Heart left ventricle (tissue), 16 donors: ENCODE measurements around the gene GNAT2. TPM values are rescaled to one million over a fixed set of nuclear protein-coding genes. Genes with fewer than 3 reads are reported as not detected.

ENCODE experiments used
- ATAC-seq, 4 donors: fragments of 200-7000 bp; cut with Tn5 transposase; one replicate each; pipeline ENCODE4 v1.9.1; 2020 to 2022; ENCODE audit warnings: moderate library complexity in 4 of 4, mild to moderate bottlenecking in 3 of 4, moderate number of reproducible peaks in 1 of 4
- DNase-seq, 5 donors: peaks; one replicate each; pipeline ENCODE4 v3.0.0-alpha.2; 2020
- H3K27ac ChIP-seq, 12 donors: fragments of 200-600 bp; sonication (generic) in 4 of 12; one replicate each; pipeline versions ENCODE4 v1.5.0 to v1.8.0; 2016 to 2022; ENCODE audit warnings: mild to moderate bottlenecking in 2 of 12
- H3K27me3 ChIP-seq, 9 donors: fragments of 200-600 bp; sonication (generic) in 2 of 9; one replicate each; pipeline versions ENCODE4 v1.5.1 to v1.8.0; 2016 to 2022; ENCODE audit warnings: mild to moderate bottlenecking in 3 of 9
- H3K36me3 ChIP-seq, 9 donors: fragments of 200-600 bp; sonication (generic) in 2 of 9; one replicate each; pipeline versions ENCODE4 v1.5.0 to v1.8.0; 2018 to 2022; ENCODE audit warnings: mild to moderate bottlenecking in 2 of 9
- H3K4me1 ChIP-seq, 12 donors: fragments of 200-600 bp; sonication (generic) in 4 of 12; one replicate each; pipeline versions ENCODE4 v1.5.0 to v1.8.0; 2016 to 2022; ENCODE audit warnings: mild to moderate bottlenecking in 3 of 12
- H3K4me3 ChIP-seq, 12 donors: fragments of 200-600 bp; sonication (generic) in 4 of 12; one replicate each; pipeline versions ENCODE4 v1.5.0 to v1.8.0; 2017 to 2022; ENCODE audit warnings: mild to moderate bottlenecking in 9 of 12, moderate library complexity in 4 of 12
- H3K9me3 ChIP-seq, 12 donors: fragments of 200-600 bp; sonication (generic) in 4 of 12; one replicate each; pipeline versions ENCODE4 v1.5.0 to v1.8.0; 2016 to 2022; ENCODE audit warnings: mild to moderate bottlenecking in 1 of 12
- POLR2A ChIP-seq, 2 donors: fragments of 450-650 bp; IDR thresholded peaks; one replicate each; pipeline ENCODE4 v1.6.1; 2017; ENCODE audit warnings: antibody characterized with exemption in 2 of 2, mild to moderate bottlenecking in 2 of 2, moderate library complexity in 2 of 2
- whole genome bisulfite sequencing, 4 donors: extraction: QIAGEN DNeasy Blood & Tissue Kit in 2 of 4; methylation state at CpG; one replicate each; pipeline versions ENCODE4 v1.1.5 to v1.1.7; 2013 to 2018; 5-methylcytosine and 5-hydroxymethylcytosine counted together
- intact Hi-C, 10 donors: fragments of 100-400 bp; cut with DNase I; formaldehyde crosslinking; loops; one replicate each; pipeline versions ENCODE4 v1.11.1 to v1.14.2; 2022
- polyA plus RNA-seq, 2 donors: library from polyadenylated mRNA; stranded (reverse); fragments of 200-250 nt; gene quantifications; one replicate each; pipeline ENCODE4 v1.2.3, GENCODE V29; 2013
- total RNA-seq, 9 donors: library from RNA; depleted of rRNA in 2 of 9; stranded (reverse); fragments of >200 nt in 2 of 9; fragmentation: NEBNext Ultra II Directional in 3 of 9; extraction: Animal tissue kit (Norgen Biotek cat#: 25700) in 3 of 9; gene quantifications; one replicate each; pipeline versions ENCODE4 v1.1.0 to v1.2.4, GENCODE V29; 2016 to 2023
- TF ChIP-seq, protein P1 (sequence below), 12 donors: fragments of 200-600 bp; sonication (generic) in 4 of 12; IDR thresholded peaks; one replicate each; pipeline versions ENCODE4 v1.5.0 to v1.8.0; 2018 to 2022; ENCODE audit warnings: antibody characterized with exemption in 12 of 12, mild to moderate bottlenecking in 5 of 12
- donor health status: ischemic (EF 13 %, LVEDD 7.1; RV severe dilation, severe dysfunction).
- donor health status: healthy with polysubstance abuse.
- donor health status: DM: no; HTN: yes; CAD: no.
- donor health status: DM: no; HTN: no; CAD: no.
- donor health status: ischemic (EF 25% LVEDD 6.9; RV normal size, moderate dysfunction).
- donor health status: ischemic (EF 25% LVEDD 5.7; RV mildly dilated, moderate dysfunction).
- donor health status: healthy.
- donor health status: DM: yes; HTN: yes; CAD: no.
- donor health status: ischemic (EF 35%, LVEDD 5.7; RV mildly dilated, moderate dysfunction).
- donor health status: nonischemic (EF 11% LVEDD 7.7; RV severe dilation, severe dysfunction).
- donor health status: DM: yes; HTN: yes; CAD: no.
- donor health status: PGD.
- donor health status: ischemic (EF 29% LVEDD 5.4; RV normal size, mild dysfunction).
- donor health status: nonischemic (EF 23%, LVEDD 6.1; RV moderate dilation, normal function).

The GNAT2 gene
- total and polyA plus RNA-seq, 11 donors, result not detected

DNA sequence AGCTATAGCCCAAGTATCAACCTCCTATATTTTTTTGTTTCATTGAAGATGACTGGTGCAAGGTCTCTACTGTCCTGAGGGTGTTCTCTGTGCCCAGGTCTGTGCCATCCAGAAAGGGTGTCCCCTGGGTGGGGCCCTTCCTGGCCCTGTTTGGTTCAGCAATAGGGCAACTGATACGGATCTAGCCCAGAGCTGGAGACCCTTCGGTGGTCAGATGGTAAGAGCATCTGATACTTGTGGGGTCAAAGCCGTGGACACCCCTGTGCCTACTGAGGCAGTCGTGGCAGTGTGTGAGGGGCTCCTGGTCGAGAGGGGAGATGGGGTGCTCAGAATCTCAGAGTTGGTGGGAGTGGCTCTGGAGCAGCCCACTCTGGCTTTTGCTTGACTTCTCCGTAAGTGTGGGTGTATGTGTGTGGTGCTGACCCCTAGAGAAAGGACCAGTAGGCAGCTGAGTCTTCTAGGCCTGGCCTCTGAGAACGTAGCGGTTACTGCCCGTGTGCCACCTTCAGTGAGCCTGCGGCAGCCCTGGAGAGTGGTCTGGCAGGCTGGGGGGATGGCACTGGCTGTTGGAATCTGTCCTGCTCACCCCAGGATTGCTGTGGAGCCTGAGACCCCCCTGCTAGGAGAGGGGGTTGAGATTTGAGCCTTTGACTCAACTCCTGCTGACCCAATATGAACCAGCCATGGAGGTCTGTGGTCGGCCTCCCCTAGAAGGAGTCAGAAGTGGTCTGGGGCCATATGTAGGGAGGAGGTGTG lies 2.9 kb upstream of the GNAT2 start:
- peak overlapping the region in 2 of 12 donors; percentile 74 to 86 for H3K4me3 ChIP-seq
- H3K36me3 ChIP-seq, result peaks cover 0 to 16% (median 10%) of the 10 kb centered on the region in 9 donors
- no peaks in the 10 kb centered on the region for H3K27me3 ChIP-seq
- H3K27ac ChIP-seq, result peak overlapping the region in 1 of 12 donors; percentile 13
- peaks cover 0 to 69% (median 34%) of the 10 kb centered on the region in 12 donors for H3K4me1 ChIP-seq
- ATAC-seq (no peak), DNase-seq (no peak)
- TF ChIP-seq, protein P1, sequence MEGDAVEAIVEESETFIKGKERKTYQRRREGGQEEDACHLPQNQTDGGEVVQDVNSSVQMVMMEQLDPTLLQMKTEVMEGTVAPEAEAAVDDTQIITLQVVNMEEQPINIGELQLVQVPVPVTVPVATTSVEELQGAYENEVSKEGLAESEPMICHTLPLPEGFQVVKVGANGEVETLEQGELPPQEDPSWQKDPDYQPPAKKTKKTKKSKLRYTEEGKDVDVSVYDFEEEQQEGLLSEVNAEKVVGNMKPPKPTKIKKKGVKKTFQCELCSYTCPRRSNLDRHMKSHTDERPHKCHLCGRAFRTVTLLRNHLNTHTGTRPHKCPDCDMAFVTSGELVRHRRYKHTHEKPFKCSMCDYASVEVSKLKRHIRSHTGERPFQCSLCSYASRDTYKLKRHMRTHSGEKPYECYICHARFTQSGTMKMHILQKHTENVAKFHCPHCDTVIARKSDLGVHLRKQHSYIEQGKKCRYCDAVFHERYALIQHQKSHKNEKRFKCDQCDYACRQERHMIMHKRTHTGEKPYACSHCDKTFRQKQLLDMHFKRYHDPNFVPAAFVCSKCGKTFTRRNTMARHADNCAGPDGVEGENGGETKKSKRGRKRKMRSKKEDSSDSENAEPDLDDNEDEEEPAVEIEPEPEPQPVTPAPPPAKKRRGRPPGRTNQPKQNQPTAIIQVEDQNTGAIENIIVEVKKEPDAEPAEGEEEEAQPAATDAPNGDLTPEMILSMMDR (IDR thresholded peaks at IDR 0.05), result no peak
- TF ChIP-seq POLR2A (IDR thresholded peaks at IDR 0.05), result no peak
- no peaks in the 10 kb centered on the region for H3K9me3 ChIP-seq
- intact Hi-C loops, result loop anchor here in 1 of 10 donors (5.0 kb wide), 1 partner anchor 75 kb away; the partner anchor contains the start of gene GNAI3
- WGBS, 4 donors, result 88 to 92% (median 89%) methylated on average over 11 of the region's 11 CpGs

DNA sequence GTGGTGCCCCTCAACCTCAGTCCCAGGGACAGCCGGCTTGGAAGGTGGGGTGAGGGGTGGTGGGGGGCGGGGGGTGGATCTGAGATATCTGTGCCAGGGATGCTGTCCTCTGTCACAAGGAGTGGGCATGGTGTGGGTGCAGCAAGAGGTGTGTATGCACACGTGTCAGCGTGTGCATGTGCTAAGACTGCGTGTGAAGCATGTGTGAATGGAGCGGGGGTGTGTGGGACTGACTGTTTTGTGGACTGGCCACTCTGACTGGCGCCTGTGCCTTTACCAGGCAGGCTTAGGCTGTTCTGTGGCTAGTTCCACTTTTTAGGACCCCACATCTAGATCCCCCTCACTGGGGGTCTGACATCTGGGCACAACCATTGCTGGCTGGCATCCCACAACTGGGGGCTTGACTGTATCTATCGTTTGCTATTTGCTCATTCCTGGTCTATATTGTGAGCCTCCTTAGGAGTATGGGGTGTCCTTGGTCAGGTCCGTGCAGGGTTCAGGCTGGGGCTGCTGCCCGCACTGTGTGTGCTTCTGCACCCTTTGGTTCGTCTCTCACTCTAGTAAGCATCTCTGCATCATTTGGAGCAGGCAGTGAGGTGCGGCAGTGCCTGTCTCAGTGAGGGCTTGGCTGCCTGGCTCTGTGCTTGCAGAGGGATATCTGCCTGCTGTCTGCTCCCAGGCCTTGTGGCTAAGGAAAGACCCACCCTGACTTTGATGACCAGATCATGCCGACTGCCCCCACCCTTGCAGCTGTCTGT lies 2.1 kb upstream of the GNAT2 start:
- peak overlapping the region in 11 of 12 donors; percentile 50 to 86 (median 72) for H3K4me3 ChIP-seq
- WGBS, 4 donors, result 57 to 70% (median 59%) methylated on average over 13 of the region's 13 CpGs
- H3K9me3 ChIP-seq, result no peaks in the 10 kb centered on the region
- intact Hi-C loops, result loop anchor here in 2 of 10 donors (2.0 to 5.0 kb wide), 2 partner anchors 74 to 75 kb away; partner anchors contain the start of gene GNAI3 (in 1 of the 2)
- peaks cover 0 to 9% (median 2%) of the 10 kb centered on the region in 9 donors for H3K36me3 ChIP-seq
- peak overlapping the region in 8 of 12 donors; percentile 71 to 96 (median 84) for H3K27ac ChIP-seq
- H3K27me3 ChIP-seq, result no peaks in the 10 kb centered on the region
- TF ChIP-seq, protein P1 (IDR thresholded peaks at IDR 0.05), result no peak
- TF ChIP-seq POLR2A (IDR thresholded peaks at IDR 0.05), result no peak
- ATAC-seq, result no peak
- peaks cover 0 to 77% (median 34%) of the 10 kb centered on the region in 12 donors for H3K4me1 ChIP-seq
- no peak for DNase-seq

DNA sequence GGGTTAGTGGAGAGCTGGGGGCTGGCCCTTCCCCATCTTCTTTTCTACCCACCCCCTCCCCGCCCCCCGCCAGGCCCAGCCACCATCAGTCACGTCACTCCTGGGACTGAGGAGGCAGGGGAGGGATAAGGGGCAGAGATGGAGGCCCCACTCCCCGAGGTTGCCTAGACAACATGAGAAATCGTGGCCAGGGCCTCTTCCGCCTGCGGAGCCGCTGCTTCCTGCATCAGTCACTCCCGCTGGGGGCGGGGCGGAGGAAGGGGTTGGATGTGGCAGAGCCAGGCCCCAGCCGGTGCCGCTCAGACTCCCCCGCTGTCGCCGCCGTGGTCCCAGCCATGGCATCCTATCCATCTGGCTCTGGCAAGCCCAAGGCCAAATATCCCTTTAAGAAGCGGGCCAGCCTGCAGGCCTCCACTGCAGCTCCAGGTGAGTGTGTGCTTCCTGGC lies 1.4 kb upstream of the GNAT2 start:
- DNase-seq, result peak; percentile 93 to 97 (median 96)
- TF ChIP-seq, protein P1 (IDR thresholded peaks at IDR 0.05), result no peak
- TF ChIP-seq POLR2A (IDR thresholded peaks at IDR 0.05), result no peak
- peaks cover 0 to 2% (median 0%) of the 10 kb centered on the region in 9 donors for H3K36me3 ChIP-seq
- no peaks in the 10 kb centered on the region for H3K9me3 ChIP-seq
- no peaks in the 10 kb centered on the region for H3K27me3 ChIP-seq
- intact Hi-C loops, result loop anchor here in 2 of 10 donors (2.0 to 5.0 kb wide), 2 partner anchors 74 kb away; partner anchors contain the start of gene GNAI3 (in 1 of the 2)
- peak overlapping the region; percentile 46 to 86 (median 68) for H3K4me3 ChIP-seq
- ATAC-seq, result peak; percentile 67 to 87 (median 79)
- H3K27ac ChIP-seq, result peak overlapping the region; percentile 28 to 96 (median 80)
- WGBS, 4 donors, result 1 to 4% (median 2%) methylated on average over 6 to 18 of the region's 18 CpGs
- peaks cover 0 to 84% (median 34%) of the 10 kb centered on the region in 12 donors for H3K4me1 ChIP-seq
